Stimulated activated CD4-positive, alpha-beta T cell treated with anti-CD3 and anti-CD28 coated beads, Interleukin-4, amount 100 ng/mL, for 48 hours (primary cell): Measurements from ENCODE around the gene CYRIA.

Experiments
- DNase-seq, 2 donors: peaks; one replicate each; pipeline ENCODE4 v3.0.0-alpha.2; 2020; ENCODE audit warnings: low read depth in 2 of 2

Gene CYRIA

DNA sequence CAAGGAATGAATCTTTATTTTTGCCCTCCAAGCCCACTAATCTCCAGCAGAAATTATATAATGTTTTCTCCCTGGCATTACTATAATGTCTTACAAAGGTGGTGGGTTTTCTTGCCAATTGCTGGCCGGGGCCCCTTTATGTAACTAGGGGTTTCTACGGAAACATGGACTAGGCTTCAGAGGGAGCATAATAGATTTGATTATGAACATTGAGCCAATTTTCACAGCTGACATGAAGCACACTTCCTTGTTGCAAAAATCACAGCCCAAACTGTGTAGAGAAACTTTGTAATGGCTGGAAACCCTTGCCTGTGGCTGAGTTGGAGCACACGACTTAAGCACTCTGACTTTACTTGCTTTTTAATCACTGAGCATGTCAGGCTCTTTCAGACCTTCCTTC, 3.8 kb upstream of the CYRIA start:
- DNase-seq, result no peak

DNA sequence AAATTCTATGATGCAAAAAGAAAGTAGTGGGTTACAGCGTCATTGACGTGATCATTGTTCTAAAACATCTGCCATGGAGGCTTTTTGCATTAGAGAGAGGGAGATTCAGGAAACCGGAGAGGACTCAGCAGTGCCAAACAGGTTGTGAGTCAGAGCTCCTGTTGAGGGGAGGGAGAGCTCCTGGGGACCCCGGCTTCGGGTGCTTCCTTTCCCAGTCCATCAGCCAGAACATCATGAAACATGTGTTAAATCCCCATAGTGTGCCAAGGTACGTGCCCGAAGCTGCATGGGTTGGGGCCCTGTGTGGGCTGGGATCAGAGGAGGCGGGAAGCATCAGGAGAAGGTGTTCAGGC, 791 bp upstream of the CYRIA start:
- DNase-seq, result no peak

GRCh38 chr2:16664809-16665747, 556 bp downstream of the CYRIA start:
- no peak for DNase-seq

DNA sequence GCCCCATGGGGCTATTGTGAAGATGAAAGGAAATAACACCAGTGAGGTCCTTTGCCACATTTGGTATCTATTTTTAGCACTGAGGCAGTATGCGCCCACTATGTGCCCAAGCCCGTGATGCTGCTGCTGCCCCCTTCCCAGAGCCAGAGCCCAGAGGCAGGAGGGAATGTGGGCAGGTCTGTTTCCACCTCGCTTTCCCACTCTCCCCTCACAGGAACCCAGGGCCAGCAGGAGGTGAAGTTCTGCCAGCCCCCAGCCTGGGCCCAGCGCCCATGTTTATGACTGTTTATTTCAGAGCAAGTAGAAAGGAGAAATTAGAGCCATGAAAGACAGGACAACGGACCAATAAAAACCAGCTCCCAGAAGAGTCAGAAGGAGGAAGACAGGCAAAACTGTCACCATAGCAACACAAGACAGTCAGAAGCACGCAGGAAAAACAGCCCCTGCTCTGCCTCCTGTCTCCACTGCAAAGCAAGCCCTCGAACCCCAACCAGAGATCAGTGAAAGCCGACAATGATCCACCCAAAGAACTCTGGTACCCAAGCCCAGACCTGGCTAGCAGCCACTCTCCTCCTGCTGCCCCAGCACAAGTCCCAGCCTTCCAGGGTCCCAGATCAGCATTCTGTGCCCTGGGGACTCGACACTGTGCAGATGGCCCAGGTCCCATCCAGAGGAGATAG, 1.4 kb downstream of the CYRIA start:
- DNase-seq, result no peak

GRCh38 chr2:16663121-16663905, 2.3 kb downstream of the CYRIA start:
- no peak for DNase-seq

- no peak for DNase-seq
These were observed 3.4 kb downstream of the CYRIA start for GRCh38 chr2:16661936-16662839.

GRCh38 chr2:16661526-16661925, 4.1 kb downstream of the CYRIA start:
- no peak for DNase-seq

GRCh38 chr2:16660556-16660955, 5.1 kb downstream of the CYRIA start:
- no peak for DNase-seq

DNA sequence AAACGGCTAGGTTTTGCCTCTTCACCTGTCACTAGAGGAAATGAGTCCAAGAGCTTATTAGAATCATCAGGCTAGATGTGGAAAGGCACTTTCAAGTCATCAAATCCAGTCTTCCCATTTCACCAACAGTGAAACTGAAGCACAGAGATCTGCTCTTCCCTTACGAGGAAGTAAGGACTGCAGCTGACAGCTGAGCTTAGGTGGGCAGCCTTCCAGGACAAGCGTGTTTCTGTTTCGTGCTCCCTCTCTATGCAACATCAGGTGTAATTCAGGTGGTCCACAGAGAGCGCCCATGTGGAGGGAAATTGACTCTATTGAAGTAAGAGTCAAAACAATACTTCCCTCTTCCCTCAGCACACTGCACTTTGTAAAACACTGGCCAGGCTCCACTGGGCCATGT, 5.5 kb downstream of the CYRIA start:
- DNase-seq, result no peak

DNA sequence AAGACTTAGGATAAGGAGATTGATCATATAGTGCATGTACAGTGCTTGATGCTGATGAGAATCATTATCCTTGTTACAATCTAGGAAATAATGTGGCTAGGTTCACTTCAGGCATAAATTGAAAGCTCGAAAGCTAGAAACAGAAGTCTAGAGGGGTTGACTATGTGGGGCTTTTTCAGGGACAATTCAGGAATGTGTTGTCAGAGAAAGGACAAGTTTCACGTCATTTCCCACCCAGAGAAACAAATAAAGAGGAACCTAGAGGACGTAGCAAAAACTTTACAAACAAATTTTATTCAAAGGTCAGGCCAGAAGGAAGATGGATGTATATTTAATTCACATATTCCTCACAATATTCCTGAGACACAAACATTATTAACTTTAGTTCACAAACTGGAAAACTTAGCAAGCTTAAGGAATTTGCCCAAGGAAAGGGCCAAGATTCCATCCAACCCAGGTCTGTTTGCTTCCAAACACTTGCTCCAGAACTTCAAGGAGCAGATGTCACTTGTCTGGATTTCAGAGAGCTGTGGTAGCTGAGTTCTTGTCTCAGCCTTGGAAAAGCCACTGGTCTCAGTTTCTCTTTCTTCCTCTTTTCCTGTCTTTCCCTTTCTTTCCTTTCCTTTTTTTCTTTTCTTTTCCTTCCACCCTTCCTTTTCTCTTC, 7.4 kb downstream of the CYRIA start:
- no peak for DNase-seq

DNA sequence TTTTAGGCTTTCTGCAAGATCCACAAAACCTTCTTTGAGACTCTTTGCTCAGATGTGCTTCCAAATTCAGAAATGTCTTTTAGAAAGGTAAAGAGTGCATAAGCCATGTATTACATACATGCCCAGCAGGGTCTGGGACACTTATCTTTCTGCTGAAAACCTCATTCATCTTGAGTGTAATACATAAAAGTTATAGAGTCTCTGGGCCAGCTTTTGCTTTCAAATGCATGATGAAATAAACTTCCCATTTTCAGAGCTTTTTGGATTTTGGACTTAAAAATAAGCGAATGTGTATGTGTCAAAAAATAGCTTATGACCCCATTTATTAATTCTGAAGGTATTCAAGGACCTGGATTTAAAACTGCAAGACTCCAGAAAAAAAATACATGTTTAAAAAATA, 8.0 kb downstream of the CYRIA start:
- no peak for DNase-seq

- no peak for DNase-seq
These were observed 8.7 kb downstream of the CYRIA start for GRCh38 chr2:16656784-16657391.

DNA sequence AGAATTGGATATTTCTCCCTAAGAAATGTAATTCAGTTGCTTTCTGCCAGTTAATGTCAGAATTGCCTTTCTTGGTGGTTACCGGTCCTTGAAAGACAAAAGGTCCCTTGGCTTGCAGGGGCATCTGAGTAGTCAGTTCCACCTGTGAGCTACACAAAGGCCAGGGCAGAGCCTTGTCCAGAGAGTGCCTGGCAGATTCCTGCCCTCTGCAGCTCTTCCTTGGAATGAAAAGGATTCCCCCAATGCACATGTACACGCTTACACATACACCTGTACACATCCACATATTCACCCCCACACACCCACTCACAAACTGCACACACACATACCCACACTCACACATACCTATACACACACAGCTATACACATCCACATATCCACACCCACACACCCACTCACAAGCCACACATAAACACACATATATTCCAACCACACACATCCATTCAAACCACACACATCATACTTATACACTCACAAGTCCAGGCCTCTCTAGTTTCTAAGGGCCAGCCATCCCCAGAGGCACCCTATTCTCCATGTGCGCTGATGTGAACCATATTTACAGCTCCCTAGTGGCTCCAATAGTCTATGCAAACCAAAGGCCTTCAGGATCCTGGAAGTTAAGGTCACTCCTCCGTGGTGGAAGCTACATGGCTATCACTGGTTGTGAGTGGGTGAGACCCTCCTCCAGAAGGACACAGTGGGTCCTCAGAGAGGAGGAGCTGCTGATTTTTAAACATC, 9.6 kb downstream of the CYRIA start:
- no peak for DNase-seq

DNA sequence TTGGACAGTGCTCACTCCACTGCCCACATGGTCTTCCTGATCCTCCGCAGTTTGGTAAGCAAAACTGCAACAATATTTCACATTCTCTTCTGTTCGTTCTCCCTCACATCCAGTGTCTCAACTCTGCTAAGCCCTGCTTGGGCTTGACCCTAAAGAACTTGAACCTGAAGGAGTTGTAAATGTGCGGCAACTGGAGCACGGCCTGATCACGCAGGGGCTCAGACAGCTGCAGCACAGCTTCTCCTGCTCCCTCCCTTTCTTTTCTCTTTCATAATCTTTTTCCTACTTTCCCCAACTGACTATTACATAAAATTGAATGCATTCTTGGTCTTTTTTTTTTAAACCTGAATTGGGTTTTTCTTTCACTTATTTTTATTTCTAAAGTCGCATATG, 10.2 kb downstream of the CYRIA start:
- no peak for DNase-seq

- DNase-seq, result no peak
These were observed 10.7 kb downstream of the CYRIA start for GRCh38 chr2:16654833-16655444.

DNA sequence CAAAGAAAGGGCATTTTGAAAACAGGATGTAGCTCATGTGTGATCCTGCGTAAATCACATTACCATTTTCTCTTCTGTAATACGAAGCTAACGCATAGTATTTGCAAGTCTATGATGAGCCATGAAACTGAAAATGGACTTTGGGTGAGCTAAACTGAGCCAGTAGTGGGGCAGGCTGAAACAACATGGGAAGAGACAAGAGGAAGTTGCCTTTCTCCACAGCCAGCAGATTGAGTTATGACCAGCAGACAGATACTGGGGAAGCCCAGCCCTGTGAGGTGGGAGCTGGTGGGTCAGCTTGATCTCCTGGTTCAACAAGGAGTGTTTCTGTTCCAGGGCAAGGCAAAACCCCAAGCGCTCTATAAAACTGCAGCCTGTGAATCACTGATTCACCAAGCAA, 11.8 kb downstream of the CYRIA start:
- no peak for DNase-seq

DNA sequence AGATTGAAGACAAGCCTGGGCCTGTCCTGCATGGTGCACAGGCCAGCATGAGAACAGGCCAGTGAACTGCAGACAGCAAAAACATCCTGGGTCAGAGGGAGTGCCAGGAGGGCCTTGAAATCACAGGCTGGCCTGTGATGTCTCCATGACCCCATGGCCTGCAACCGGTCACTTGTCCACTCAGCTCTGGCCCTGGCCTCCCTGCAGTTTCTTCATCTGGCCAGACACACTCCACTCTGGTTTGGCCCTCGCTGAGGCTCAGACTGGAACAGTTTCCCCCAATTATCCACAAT, 12.6 kb downstream of the CYRIA start:
- no peak for DNase-seq

DNA sequence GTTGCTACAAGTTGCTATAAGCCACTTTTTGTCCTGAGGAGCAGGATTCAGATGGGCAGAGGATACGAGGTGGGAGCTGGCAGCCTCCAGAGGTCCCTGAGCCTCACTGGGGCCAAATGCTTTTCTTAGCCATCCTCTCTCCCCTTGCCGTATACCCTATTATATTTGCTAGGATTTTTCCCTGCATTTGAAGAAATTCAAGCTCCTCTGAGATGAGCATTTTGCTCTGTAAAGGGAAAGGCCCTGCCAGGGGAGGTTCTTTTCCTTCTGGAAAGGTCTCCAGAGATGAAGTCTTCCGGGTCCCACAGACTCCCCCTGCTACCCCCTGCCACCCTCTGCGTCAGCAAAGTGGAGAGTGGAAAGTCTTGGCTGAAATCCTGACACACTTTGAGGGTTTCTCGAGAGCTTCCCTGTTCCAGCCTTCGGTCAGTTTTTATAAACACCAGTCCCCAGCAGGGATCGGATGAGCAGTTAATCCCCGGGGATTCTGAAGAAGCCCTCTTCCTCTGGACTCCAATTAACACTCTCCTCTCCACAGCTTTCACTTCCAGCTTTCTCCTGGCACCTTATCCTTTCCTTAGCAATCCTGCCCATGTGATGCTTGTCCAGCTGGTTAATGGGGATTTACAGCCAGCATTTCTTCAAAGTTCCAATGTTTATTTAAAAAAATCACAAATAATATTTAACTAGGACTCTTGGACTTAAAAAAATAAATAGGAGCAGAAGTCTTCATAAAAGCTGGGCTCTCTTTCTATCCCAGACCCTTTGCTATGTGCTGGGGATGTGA, 13.1 kb downstream of the CYRIA start:
- no peak for DNase-seq
